Measurements from ENCODE around the gene PLAU.

GRCh38 chr10:73954737-73955136 lies 43.8 kb downstream of the PLAU start:
- TF ChIP-seq, protein P1, sequence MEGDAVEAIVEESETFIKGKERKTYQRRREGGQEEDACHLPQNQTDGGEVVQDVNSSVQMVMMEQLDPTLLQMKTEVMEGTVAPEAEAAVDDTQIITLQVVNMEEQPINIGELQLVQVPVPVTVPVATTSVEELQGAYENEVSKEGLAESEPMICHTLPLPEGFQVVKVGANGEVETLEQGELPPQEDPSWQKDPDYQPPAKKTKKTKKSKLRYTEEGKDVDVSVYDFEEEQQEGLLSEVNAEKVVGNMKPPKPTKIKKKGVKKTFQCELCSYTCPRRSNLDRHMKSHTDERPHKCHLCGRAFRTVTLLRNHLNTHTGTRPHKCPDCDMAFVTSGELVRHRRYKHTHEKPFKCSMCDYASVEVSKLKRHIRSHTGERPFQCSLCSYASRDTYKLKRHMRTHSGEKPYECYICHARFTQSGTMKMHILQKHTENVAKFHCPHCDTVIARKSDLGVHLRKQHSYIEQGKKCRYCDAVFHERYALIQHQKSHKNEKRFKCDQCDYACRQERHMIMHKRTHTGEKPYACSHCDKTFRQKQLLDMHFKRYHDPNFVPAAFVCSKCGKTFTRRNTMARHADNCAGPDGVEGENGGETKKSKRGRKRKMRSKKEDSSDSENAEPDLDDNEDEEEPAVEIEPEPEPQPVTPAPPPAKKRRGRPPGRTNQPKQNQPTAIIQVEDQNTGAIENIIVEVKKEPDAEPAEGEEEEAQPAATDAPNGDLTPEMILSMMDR (conservative IDR thresholded peaks at IDR 0.05 in 1 of 2, IDR thresholded peaks at IDR 0.05 in 1 of 2; ENCODE audit: low read depth in 1 of 2, low read length in 2 of 2): no peak
- no peak for TF ChIP-seq EZH2 (IDR thresholded peaks at IDR 0.05; ENCODE audit: low read length, missing control alignments)
